HG03280 (cell line): ENCODE results near the gene LYAR.
"Not testable (repeated sequence)": the region's sequence is repeated elsewhere in the genome, so short reads cannot be mapped to it uniquely, and the experiment has no call there.

Experiments
- ATAC-seq: cut with Tn5 transposase; IDR thresholded peaks from one replicate; pipeline ENCODE4 v1.9.1; 2021; ENCODE audit warnings: mild to moderate bottlenecking, moderate library complexity; ENCODE audit not compliant: unreplicated experiment

LYAR gene

DNA sequence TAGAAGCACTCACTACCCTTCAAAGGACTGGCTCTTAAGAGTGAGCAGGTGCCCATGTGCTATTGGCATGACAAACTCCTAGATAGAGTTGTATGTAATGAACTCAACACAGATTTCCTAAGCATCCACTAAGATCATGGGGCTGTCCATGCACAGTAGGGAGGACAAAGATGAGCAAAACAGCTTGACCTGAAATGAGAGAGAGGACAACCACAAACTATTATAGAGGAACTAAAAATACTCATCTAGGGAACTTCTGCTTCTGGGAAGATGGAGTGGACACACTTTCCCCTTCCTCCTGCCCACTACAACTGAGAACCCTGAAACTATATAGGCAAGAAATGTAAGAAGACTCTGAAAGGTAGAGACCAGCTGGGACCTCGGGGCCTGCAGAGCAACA, 21.2 kb downstream of the LYAR start:
- ATAC-seq, result no peak

DNA sequence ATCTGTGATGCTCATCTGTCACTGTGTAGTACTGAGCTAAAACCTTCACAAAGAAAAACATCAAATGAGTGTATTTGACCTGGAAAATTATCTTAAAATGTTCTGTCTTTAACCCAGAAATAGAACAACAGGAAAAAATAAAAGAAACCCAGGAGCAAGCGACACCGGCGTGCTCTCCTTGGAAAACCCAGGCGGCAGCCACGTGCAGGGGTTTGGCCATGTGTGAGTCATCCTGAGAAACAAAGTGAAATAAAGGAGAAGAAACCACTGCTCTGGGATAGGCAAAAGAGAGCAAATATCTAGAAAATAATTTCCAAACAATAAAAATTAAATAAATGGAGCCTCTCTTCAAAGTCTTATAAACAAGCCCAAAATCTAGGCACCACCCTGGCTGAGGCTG, 22.0 kb downstream of the LYAR start:
- ATAC-seq, result no peak

DNA sequence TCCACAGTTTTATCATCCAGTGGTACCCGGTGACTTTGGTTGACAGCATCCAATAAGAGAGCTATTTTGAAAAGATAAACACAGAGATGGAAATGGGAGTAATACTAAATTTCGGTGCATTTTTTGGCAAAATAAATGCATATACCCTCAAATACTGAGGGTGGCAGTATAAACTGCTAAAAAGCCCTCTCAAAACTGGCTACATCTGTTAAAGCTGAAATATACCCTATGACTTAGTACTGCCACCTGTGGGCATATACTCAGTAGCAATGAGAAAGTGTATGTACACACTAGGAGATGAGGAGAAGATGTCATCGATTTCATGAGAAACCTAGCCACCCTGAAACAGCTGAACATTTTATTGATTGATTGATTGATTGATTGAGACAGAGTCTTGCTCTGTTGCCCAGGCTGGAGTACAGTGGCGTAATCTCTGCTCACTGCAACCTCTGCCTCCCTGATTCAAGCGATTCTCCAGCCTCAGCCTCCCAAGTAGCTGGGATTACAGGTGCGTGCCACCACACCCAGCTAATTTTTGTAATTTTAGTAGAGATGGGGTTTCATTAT, 29.7 kb downstream of the LYAR start:
- ATAC-seq, result peak; percentile 69

DNA sequence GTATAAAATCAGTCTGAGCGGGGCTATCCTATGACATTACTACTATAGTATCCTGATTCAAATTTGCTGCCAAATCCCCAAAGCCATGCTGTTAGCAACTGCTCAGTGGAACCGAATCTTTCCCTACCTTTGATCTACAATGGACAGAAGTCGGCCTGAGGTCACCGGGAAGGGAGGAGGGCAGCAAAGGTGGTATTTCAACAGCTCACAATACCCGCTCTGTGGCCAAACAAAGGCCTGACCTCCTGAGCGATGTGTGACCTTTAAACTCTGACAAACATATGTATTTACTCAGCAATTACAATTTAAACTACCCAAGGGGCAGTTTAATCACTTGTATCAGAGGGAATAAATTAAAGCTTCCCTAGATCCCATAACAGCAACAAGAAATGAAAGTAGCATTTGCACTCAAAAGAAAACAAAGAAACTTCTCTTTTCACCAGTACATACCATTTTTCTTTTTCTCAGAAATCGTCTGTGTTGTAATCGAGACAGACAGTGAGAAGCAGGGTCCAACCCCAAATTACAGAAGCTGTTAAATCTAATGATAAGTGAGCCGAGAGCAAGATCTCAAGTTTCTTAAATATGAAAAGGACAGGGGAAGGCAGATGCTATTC, 30.4 kb downstream of the LYAR start:
- no peak for ATAC-seq

DNA sequence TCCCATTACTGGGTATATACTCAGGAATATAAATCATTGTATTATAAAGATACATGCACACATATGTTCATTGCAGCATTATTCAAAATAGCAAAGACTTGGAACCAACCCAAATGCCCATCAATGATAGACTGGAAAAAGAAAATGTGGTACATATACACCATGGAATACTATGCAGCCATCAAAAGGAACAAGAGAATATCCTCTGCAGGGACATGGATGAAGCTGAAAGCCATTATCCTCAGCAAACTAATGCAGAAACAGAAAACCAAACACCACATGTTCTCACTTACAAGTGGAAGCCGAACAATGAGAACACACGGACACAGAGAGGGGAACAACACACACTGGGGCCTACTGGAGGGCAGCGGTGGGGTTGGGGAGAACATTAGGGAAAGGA, 32.2 kb downstream of the LYAR start:
- ATAC-seq, result not testable (repeated sequence)

DNA sequence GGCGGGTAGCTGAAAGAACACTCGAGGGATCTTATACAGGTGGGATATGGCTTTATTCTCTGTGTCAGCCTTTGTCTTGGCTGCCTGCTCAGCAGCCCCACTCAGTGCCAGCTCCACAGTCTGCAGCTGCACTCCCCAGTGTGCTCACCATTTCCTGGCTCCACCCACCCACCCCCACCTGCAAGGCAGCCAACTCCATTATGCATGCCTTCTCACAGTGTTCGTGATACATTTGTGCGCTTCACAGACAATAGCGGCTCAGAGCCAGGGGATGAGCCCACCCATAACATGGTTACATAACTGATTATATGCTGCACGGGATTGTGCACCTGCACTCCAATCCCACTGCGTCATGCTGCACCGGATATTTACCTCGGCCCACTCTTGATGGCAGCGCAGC, 33.2 kb downstream of the LYAR start:
- ATAC-seq, result no peak

DNA sequence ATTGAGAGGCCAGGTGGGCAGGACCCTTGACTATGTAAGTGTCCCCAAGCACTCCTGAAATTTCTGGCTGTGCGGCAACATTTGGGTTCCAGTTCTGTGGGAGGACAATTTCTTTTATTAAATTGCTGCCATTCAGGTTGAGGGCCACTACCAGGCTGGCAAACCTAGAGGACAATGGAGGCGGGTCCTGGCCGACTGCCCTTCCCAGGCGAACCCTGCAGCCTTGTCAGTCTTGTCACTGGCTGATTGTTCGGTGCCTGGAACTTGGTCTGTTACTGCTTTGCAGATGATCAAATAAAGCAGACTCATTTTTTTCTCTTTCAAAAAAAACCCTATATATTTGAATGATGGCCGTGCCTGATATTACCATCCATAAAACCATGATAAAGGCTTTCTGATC, 35.3 kb downstream of the LYAR start:
- ATAC-seq, result no peak

DNA sequence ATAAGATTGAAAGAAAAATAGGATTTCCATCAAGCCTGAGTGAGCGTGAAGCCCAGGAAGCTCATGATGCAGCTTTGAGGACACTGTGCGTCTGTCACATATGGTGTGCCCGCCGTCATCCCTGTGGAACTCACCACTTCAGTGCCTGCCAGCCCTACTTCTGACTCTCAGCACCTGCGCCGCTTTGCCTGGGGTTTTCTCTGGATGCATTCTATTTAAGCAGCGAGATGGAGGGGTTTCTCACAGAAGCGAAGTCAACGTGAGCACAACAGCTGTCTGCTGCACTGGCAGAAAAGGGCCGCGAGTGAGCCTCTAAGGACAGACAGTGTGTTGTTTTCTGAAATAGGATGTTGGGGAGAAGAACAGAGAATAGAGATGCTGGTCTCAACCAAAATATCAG, 35.8 kb downstream of the LYAR start:
- ATAC-seq, result no peak

DNA sequence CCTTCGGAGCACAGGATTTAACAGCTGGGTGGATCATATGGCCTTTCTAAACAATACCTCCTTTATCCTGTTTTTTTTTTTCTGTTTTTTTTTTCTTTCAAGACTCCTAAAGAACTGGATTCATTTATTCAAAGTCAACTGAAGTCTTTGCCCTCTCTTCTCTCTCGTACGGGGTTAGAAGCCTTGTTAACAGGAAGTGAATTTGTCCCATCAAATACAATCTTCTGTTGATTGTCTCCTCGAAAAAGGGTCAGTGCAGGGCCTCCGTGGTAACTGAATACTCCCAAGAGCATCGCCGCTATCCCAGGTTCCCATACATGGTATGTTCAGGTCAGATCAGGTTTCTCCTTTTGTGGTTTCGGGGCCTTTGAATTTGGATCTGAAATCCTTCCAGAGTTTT, 40.1 kb downstream of the LYAR start:
- ATAC-seq, result no peak

DNA sequence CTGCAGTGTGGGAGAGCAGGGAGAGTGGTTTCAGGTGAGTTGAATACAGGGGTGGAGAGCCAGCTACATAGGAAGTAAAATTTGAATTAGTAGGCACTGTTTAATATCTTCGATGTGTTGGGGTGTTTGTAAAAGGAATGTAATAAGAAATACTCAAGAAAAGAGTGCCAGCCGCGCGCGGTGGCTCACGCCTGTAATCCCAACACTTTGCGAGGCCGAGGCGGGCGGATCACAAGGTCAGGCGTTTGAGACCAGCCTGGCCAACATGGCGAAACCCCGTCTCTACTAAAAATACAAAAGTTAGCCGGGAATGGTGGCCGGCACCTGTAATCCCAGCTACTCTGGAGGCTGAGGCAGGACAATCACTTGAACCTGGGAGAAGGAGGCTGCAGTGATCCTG, 40.6 kb downstream of the LYAR start:
- ATAC-seq, result not testable (repeated sequence)

DNA sequence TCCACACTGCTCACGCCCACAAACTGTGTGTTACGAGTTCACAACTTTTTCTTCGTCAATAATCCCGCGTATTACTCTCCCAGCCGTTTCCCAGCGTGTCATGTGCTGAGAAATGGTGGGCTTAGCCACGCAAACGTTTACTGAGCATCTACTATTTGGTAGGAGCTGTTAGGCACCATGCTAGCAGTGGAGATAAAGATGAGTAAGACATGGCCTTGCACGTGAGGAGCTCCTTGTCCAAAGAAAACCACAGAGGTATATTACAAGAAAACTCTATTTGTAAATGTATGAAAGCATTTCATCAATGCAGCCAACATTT, 41.1 kb downstream of the LYAR start:
- ATAC-seq, result no peak

DNA sequence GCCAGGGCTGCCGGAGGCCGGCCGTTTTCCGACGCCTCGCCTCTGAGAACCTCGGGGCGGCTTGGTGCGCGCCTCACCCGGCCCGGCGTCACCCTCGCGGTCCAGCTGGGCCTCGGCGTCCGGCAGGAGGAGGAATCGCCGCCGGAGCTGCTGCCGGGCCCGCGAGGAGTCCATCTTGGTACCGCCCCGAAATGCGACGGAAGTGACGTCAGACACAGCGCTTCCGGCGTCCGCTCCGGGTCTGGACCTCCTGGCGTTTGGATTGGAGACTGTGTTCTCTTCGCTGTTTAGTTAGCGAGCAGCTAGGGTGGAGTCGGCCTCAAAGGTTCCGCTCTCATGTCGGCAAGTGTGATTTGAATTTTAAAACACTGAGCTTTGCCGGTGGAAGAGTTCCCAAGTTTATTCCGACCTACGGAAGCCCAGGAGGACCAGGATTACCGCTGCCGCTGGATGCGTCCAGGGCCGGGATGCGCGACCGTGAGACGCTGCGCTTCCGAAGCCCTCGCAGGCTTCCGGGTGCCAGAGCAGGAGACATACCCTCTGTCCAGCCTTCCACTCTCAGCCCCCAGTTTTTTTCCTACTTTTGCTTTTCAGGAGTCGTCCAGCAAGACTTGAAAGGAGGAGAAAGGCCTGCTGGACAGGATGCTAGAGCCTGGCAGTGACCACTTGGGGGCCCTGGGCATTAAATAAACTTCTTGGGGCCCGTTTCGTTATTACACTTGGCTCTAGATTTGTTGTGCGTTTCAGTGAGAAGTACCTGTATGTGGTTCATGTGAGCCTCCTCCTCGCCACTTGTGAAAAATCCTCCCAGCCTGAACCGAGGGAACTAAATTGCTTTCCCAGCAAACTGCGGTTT, 41.7 kb downstream of the LYAR start, which contains the start of gene TMEM128:
TMEM128 (minus strand) TSS at position 195 of the 856 bp plus-strand sequence; CDS start at position 174, 21 bp downstream.
- peak; percentile 97 for ATAC-seq

DNA sequence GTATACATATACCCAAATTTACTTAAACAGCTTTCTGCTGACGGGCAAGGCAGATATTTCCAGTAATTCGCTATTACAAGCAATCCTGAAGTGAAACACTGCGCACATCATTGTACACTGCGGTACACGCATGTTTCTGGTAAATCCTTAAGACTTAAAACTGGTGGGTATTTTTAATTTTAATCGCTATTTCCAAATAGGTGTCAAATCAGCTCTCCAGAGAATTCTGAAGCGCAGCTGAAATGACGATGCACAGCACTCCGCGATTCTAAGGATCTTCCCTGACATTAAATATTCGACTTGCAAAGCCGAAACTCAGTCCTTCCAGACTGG, 42.3 kb downstream of the LYAR start:
- peak; percentile 8 for ATAC-seq

DNA sequence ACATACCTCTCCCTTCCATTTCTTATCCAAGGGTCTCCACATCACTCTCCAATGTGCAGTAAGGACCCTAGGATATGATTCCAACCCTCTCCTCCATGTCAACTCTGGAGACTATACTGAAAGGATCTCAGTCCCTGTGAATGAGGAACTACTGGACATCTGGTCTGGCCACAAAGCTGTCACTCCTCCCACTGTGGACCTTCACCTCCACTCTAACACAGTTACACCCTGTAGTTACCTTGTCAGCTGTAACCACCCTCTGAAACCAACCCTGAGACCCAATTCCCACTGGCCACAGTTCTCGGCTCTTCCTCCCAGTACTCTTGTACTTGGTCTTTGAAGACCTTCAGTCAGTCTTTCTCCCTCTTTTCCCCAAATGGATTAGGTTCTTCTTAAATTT, 44.8 kb downstream of the LYAR start:
- no peak for ATAC-seq

DNA sequence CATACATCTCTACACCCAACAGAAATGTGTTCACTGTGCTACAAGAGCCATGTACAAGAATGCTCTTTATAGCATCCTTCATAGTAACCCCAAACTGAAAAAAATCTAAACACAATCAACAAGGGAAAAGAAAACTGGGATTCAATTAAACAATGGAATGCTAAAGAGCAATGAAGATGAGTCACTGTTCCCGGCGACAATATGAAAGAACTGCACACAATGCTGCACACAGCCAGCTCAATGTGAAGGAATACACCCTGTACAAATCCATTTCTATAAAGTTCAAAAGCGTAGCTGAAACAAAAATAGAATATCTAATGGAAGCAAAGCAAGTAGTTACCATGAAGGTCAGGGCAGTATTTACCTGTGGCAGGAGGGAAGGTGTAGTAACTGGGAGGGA, 50.4 kb downstream of the LYAR start:
- ATAC-seq, result not testable (repeated sequence)

DNA sequence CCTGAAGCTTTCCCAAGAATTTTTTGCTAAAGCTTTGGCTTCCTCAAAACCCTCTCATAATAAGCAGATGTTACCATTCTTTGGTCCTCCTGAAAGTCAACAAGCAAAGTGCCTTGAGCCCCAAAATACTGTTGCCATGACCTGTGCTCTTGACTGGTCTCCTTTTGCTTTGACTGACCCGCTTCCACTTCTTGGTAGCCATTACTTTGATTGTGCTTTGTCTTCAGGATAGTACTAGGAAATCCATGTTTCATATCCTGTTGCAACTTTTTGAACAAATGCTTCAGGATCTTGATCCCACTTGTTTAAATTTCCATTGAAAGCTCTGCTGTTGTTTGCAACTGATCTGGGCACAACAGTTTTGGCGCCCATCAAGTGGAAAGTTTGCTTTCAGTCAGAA, 56.3 kb downstream of the LYAR start:
- ATAC-seq, result no peak

DNA sequence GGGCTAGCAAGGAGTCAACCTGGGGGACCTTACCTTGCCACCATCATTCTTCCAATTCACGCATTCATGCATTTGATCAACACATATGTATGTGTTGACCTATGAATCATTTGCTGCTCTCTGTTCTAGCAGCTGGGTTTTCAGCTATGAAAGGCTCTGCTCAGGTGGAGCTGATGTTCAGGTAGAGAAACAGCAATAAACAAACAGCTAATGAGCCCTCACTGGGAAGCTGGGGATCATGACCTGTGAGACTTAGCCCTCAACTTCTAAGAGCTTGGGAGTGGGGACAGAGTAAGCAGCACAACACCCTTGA, 61.6 kb downstream of the LYAR start:
- ATAC-seq, result no peak

DNA sequence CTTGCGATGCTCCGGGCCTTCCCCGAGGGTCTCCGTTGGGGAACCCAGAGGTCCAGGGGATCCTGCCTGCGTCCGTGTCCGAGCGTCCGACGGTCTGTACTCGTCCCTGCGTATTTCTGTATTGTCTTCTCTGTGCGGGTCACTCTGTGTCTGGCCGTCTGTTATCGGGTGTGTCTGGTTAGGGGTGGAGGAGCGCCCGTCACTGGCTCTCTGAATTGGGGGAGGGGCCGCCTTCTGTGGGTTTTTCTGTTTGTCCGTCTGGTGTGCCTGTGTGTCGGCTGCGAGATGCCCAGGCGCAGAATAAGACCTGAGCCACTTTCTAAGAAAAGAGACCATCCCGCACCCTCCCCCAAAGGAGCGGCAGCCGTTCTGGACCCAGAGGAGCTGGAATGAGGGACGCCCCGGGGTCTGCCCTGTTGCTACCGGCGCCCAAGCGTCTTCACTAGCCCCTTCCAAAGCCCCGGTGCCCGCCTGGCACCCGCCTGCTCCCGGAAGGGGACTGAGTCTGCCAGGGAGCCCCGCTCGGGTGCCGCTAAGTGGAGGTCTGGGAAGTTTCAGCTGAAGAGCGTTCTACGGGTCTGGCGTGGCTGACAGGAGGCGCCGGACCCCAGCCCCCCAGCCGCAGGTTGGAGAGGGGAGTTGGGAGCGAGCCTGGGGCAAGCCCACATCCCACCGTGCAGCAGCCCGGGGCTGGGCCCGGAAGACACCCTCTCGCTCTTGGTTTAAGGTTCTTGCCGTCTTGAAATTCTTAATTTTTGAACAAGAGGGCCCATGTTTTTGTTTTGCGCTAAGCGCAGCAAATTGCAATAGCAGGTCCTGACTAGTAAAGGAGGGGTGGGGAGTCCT, 62.2 kb downstream of the LYAR start:
- no peak for ATAC-seq

DNA sequence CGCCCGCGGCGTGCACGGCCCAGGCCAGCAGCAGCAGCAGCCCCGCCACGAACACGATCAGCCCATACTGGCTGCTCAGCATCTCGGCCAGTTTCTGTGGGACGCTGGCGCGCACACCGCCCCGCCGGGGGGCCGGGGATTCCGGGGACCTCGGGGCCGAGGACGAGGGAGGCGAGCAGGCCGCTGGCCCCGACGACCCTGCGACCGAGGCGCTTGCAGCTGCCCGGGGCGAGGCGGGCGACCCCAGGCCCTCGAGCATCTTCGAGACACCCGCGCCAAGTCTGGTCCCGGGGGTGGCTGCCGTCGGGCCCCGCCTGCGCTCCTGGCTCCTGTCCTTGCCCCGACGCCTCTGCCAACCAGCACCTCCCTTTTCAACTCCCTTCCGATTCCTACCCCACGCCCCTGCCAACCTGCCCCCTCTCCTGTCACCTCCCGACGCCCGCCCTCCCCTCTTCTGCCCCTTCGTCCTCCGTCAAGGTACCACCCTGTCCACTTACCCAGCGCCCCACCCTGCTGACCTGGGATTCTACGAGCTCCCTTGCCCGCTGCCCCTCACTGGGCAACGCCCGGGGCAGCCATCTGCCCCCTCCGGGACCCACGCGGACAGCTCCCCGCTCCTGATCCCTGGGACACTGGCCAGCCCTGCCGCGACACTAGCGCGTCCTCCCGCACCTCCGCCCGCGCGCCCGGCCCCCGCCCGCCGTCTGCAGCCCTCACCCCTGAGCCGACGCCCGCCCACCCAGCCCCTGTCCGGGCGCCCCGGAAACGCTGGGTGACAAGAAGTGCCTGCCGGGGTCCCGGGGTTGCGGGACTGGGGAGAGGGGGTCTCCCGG, 63.1 kb downstream of the LYAR start, which contains the start of gene OTOP1:
OTOP1 (minus strand) TSS at position 324 of the 833 bp plus-strand sequence; CDS start at position 259, 65 bp downstream.
- no peak for ATAC-seq

DNA sequence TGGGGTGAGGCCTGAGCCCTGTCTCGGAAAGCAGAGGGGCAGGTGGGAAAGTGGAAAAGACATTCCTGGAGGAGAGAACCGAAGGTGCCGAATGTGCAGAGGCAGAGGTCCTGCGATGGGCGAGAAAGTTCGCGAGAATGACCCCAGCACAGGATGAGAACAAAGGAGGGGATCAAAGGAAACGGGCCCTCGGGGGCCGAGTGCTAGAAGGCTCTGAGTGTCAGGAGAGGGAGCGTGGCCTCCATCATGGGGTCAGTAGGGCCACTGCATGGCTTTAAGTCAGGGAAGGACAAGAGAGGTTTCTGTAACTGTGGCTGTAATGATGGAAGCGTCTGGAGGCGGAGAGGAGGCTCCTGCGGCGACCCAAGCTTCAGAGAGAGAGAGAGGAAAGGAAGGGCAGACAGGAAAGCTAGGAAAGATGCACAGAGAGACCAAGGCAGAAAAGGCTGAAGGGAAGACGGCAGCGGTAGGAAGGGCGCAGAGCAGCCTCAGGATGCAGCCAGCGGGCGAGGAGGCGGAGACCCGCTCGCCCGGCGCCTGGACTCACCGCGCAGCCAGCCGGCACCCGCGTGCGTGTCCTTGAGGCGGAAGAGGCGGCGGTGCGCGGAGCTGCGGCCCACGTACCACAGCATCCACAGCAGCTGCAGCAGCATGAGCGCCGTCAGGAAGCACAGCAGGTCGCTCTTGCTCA, 63.9 kb downstream of the LYAR start:
- ATAC-seq, result no peak
